ENCODE measurements around the gene PASD1.

Gene PASD1

GRCh38 chrX:151725338-151725614 lies 161.8 kb downstream of the PASD1 start:
- no peak overlapping the region for H2AFZ ChIP-seq (ENCODE audit: low read depth, low read length)
- no peaks in the 10 kb centered on the region for H4K20me1 ChIP-seq (ENCODE audit: insufficient read depth, low read length)
- no peaks in the 10 kb centered on the region for H3K4me1 ChIP-seq (ENCODE audit: insufficient read depth, low read length)
- TF ChIP-seq CTCF (IDR thresholded peaks at IDR 0.05; ENCODE audit: borderline replicate concordance, extremely low read depth, low read length, poor library complexity, severe bottlenecking) (no peak), EZH2 (IDR thresholded peaks at IDR 0.05; ENCODE audit: borderline replicate concordance, low read depth, low read length, severe bottlenecking) (no peak)
- no peaks in the 10 kb centered on the region for H3K9me3 ChIP-seq (ENCODE audit: insufficient read depth, low read length, severe bottlenecking)
- no peak overlapping the region for H3K9ac ChIP-seq (ENCODE audit: low read depth, low read length)
- H3K79me2 ChIP-seq (ENCODE audit: insufficient read depth, low read length), result no peaks in the 10 kb centered on the region
- DNase-seq (no peak), ATAC-seq (ENCODE audit: insufficient read depth, low read depth) (no peak)
- no peak overlapping the region for H3K4me2 ChIP-seq (ENCODE audit: insufficient read depth, low read length)
- no peaks in the 10 kb centered on the region for H3K36me3 ChIP-seq (ENCODE audit: insufficient read depth, low read length)
- H3K27me3 ChIP-seq (ENCODE audit: insufficient read depth, low read length, poor library complexity), result no peaks in the 10 kb centered on the region
- H3K4me3 ChIP-seq (ENCODE audit: low read depth in 1 of 2, low read length in 2 of 2), result no peak overlapping the region
- H3K27ac ChIP-seq (ENCODE audit: low read length), result no peak overlapping the region
